ENCODE results near the gene PDIA2. TPM values are rescaled to one million over a fixed set of nuclear protein-coding genes. Genes with fewer than 3 reads are reported as not detected.

The PDIA2 gene
- polyA plus RNA-seq, 1 of the 3 experiments (the other 2 are of a cell fraction), result 1.7 TPM

DNA sequence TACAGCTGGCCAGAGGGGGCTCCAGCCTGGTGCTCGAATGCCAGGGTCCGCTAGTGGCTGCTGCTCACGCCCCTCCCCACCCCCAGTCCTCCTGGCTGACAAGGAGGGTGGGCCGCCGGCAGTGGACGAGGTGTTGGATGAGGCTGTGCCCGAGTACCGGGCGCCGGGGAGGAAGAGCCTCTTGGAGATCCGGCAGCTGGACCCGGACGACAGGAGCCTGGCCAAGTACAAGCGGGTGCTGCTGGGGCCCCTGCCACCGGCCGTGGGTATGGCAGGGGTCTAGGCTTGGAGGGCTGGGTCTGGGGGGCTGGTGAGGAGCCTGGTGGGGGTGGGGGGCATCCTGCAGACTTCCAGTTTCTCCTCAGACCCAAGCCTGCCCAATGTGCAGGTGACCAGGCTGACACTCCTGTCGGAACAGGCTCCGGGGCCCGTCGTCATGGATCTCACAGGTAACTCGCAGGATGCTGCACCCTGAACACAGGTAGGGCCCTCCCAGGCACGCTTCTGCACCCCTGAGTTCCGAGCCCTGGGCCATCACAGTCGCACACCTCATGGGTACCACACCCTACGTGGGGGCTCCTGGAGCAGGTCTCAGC lies 1.2 kb upstream of the PDIA2 start:
- POLR2A ChIA-PET, result no interaction called here
- 76% methylated on average over 13 of the region's 25 CpGs for WGBS (ENCODE audit: low lambda C conversion rate)

DNA sequence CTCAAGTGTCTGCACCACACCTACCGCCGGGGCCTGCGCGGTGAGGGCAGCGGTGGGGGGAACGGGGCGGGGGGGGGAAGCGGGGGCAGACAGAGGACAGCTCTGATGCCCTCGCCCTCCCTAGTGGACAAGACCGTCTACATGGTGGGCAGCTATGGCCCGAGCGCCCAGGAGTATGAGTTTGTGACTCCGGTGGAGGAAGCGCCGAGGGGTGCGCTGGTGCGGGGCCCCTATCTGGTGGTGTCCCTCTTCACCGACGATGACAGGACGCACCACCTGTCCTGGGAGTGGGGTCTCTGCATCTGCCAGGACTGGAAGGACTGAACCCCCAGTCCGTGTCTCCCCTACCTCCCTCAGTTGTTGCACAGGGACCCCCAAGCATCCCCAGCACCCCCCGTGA lies 473 bp upstream of the PDIA2 start:
- H4K20me1 ChIP-seq (ENCODE audit: insufficient read depth), result no peaks in the 10 kb centered on the region
- ChIA-PET POLR2A (no interaction called here), CTCF (no interaction called here)
- H3K27me3 ChIP-seq (ENCODE audit: insufficient read depth), result no peaks in the 10 kb centered on the region
- H3K9me2 ChIP-seq, result no peaks in the 10 kb centered on the region
- no peaks in the 10 kb centered on the region for H3K9me3 ChIP-seq
- WGBS (ENCODE audit: low lambda C conversion rate), result 96% methylated on average over 17 of the region's 22 CpGs
- DNase-seq, result no peak
- no peak overlapping the region for H3K27ac ChIP-seq (ENCODE audit: low read depth in 2 of 2, low read length in 1 of 2)
- no peak overlapping the region for H3K4me2 ChIP-seq
- H3K9ac ChIP-seq, result no peak overlapping the region
- H3K4me1 ChIP-seq (ENCODE audit: control insufficient read depth in 1 of 2, insufficient read depth in 2 of 2, low read depth in 1 of 2, low read length in 1 of 2), result peaks cover 0 to 3% of the 10 kb centered on the region in 2 experiments; a peak in 1 of 4 replicates
- no peak overlapping the region for H3K4me3 ChIP-seq (ENCODE audit: low read depth in 2 of 2, low read length in 1 of 2)
- no peak overlapping the region for H2AFZ ChIP-seq (ENCODE audit: low read depth)
- H3K79me2 ChIP-seq (ENCODE audit: insufficient read depth), result no peaks in the 10 kb centered on the region
- peaks cover 3% of the 10 kb centered on the region for H3F3A ChIP-seq (replicated peaks; ENCODE audit: insufficient read depth)
- peaks cover 0 to 6% of the 10 kb centered on the region in 2 experiments for H3K36me3 ChIP-seq (replicated peaks in 1 of 2; ENCODE audit: control insufficient read depth in 1 of 2, insufficient read depth in 2 of 2, low read length in 1 of 2)
- TF ChIP-seq GABPA (IDR thresholded peaks at IDR 0.05; ENCODE audit: low read depth) (no peak), POLR2AphosphoS5 (IDR thresholded peaks at IDR 0.05; ENCODE audit: low read depth, low read length) (no peak), RFX5 (IDR thresholded peaks at IDR 0.05; ENCODE audit: low read length) (no peak), EP300 (IDR thresholded peaks at IDR 0.05; ENCODE audit: borderline replicate concordance in 1 of 2, low read depth in 1 of 2, low read length in 1 of 2) (no peak), GATA2 (CRISPR knock-in tag; IDR thresholded peaks at IDR 0.05) (no peak), RAD21 (IDR thresholded peaks at IDR 0.05; ENCODE audit: low read length) (no peak), TCF12 (IDR thresholded peaks at IDR 0.05) (no peak), ELF1 (IDR thresholded peaks at IDR 0.05) (no peak), RXRA (IDR thresholded peaks at IDR 0.05; ENCODE audit: borderline replicate concordance, low read depth) (no peak), TEAD4 (IDR thresholded peaks at IDR 0.05; ENCODE audit: borderline replicate concordance, insufficient read depth) (no peak), EZH2phosphoT487 (IDR thresholded peaks at IDR 0.05; ENCODE audit: borderline replicate concordance, low read depth) (no peak)
- TF ChIP-seq, protein P1, sequence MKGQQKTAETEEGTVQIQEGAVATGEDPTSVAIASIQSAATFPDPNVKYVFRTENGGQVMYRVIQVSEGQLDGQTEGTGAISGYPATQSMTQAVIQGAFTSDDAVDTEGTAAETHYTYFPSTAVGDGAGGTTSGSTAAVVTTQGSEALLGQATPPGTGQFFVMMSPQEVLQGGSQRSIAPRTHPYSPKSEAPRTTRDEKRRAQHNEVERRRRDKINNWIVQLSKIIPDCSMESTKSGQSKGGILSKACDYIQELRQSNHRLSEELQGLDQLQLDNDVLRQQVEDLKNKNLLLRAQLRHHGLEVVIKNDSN (IDR thresholded peaks at IDR 0.05; ENCODE audit: borderline replicate concordance, low read depth), result no peak
- TF ChIP-seq, protein P2, sequence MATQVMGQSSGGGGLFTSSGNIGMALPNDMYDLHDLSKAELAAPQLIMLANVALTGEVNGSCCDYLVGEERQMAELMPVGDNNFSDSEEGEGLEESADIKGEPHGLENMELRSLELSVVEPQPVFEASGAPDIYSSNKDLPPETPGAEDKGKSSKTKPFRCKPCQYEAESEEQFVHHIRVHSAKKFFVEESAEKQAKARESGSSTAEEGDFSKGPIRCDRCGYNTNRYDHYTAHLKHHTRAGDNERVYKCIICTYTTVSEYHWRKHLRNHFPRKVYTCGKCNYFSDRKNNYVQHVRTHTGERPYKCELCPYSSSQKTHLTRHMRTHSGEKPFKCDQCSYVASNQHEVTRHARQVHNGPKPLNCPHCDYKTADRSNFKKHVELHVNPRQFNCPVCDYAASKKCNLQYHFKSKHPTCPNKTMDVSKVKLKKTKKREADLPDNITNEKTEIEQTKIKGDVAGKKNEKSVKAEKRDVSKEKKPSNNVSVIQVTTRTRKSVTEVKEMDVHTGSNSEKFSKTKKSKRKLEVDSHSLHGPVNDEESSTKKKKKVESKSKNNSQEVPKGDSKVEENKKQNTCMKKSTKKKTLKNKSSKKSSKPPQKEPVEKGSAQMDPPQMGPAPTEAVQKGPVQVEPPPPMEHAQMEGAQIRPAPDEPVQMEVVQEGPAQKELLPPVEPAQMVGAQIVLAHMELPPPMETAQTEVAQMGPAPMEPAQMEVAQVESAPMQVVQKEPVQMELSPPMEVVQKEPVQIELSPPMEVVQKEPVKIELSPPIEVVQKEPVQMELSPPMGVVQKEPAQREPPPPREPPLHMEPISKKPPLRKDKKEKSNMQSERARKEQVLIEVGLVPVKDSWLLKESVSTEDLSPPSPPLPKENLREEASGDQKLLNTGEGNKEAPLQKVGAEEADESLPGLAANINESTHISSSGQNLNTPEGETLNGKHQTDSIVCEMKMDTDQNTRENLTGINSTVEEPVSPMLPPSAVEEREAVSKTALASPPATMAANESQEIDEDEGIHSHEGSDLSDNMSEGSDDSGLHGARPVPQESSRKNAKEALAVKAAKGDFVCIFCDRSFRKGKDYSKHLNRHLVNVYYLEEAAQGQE (IDR thresholded peaks at IDR 0.05; ENCODE audit: low read depth, low read length), result no peak

More for the DNA sequence above, 1.2 kb upstream of the PDIA2 start:
- no peak overlapping the region for H3K9ac ChIP-seq
- H2AFZ ChIP-seq (ENCODE audit: low read depth), result no peak overlapping the region
- H3K4me3 ChIP-seq (ENCODE audit: low read depth in 2 of 2, low read length in 1 of 2), result no peak overlapping the region
- H3K4me1 ChIP-seq (ENCODE audit: control insufficient read depth in 1 of 2, insufficient read depth in 2 of 2, low read depth in 1 of 2, low read length in 1 of 2), result peaks cover 0 to 3% of the 10 kb centered on the region in 2 experiments; a peak in 1 of 4 replicates
- H4K20me1 ChIP-seq (ENCODE audit: insufficient read depth), result no peaks in the 10 kb centered on the region
- peaks cover 3% of the 10 kb centered on the region for H3F3A ChIP-seq (replicated peaks; ENCODE audit: insufficient read depth)
- TF ChIP-seq FOXM1 (IDR thresholded peaks at IDR 0.05; ENCODE audit: low read depth) (no peak), CHD2 (IDR thresholded peaks at IDR 0.05; ENCODE audit: low read length, partially characterized antibody) (no peak), GATA2 (CRISPR knock-in tag; IDR thresholded peaks at IDR 0.05) (no peak), EP300 (IDR thresholded peaks at IDR 0.05; ENCODE audit: borderline replicate concordance in 1 of 2, low read depth in 1 of 2, low read length in 1 of 2) (no peak), RAD21 (IDR thresholded peaks at IDR 0.05; ENCODE audit: low read length) (no peak), RFX5 (IDR thresholded peaks at IDR 0.05; ENCODE audit: low read length) (no peak), TAF1 (IDR thresholded peaks at IDR 0.05; ENCODE audit: borderline replicate concordance, low read depth, low read length) (no peak), NRF1 (IDR thresholded peaks at IDR 0.05; ENCODE audit: low read depth, low read length) (no peak), POLR2AphosphoS5 (IDR thresholded peaks at IDR 0.05; ENCODE audit: low read depth, low read length) (no peak), YY1 (IDR thresholded peaks at IDR 0.05; ENCODE audit: low read depth) (no peak), FOXJ3 (CRISPR knock-in tag; IDR thresholded peaks at IDR 0.05) (no peak), RXRA (IDR thresholded peaks at IDR 0.05; ENCODE audit: borderline replicate concordance, low read depth) (no peak), RCOR1 (IDR thresholded peaks at IDR 0.05; ENCODE audit: low read length) (no peak)
- TF ChIP-seq, protein P3, sequence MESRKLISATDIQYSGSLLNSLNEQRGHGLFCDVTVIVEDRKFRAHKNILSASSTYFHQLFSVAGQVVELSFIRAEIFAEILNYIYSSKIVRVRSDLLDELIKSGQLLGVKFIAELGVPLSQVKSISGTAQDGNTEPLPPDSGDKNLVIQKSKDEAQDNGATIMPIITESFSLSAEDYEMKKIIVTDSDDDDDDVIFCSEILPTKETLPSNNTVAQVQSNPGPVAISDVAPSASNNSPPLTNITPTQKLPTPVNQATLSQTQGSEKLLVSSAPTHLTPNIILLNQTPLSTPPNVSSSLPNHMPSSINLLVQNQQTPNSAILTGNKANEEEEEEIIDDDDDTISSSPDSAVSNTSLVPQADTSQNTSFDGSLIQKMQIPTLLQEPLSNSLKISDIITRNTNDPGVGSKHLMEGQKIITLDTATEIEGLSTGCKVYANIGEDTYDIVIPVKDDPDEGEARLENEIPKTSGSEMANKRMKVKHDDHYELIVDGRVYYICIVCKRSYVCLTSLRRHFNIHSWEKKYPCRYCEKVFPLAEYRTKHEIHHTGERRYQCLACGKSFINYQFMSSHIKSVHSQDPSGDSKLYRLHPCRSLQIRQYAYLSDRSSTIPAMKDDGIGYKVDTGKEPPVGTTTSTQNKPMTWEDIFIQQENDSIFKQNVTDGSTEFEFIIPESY (IDR thresholded peaks at IDR 0.05; ENCODE audit: borderline replicate concordance, low read depth), result no peak
- TF ChIP-seq, protein P4, sequence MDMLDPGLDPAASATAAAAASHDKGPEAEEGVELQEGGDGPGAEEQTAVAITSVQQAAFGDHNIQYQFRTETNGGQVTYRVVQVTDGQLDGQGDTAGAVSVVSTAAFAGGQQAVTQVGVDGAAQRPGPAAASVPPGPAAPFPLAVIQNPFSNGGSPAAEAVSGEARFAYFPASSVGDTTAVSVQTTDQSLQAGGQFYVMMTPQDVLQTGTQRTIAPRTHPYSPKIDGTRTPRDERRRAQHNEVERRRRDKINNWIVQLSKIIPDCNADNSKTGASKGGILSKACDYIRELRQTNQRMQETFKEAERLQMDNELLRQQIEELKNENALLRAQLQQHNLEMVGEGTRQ (IDR thresholded peaks at IDR 0.05; ENCODE audit: borderline replicate concordance, low read depth, low read length), result no peak
- H3K4me2 ChIP-seq, result no peak overlapping the region
- CTCF ChIA-PET, result interaction anchor here (0.9 kb wide), 1 partner anchor 70 kb away, joined by 3 read pairs; no protein-coding TSS in a partner anchor
- no peaks in the 10 kb centered on the region for H3K79me2 ChIP-seq (ENCODE audit: insufficient read depth)
- no peaks in the 10 kb centered on the region for H3K27me3 ChIP-seq (ENCODE audit: insufficient read depth)
- no peaks in the 10 kb centered on the region for H3K9me2 ChIP-seq
- no peaks in the 10 kb centered on the region for H3K9me3 ChIP-seq
- H3K36me3 ChIP-seq (replicated peaks in 1 of 2; ENCODE audit: control insufficient read depth in 1 of 2, insufficient read depth in 2 of 2, low read length in 1 of 2), result peaks cover 0 to 6% of the 10 kb centered on the region in 2 experiments
- H3K27ac ChIP-seq (ENCODE audit: low read depth in 2 of 2, low read length in 1 of 2), result no peak overlapping the region
- no peak for DNase-seq
